Suprapubic skin (tissue), 4 donors: Measurements from ENCODE around the gene RFC3.

Experiments
- EP300 ChIP-seq: sonication (generic); formaldehyde crosslinking; IDR thresholded peaks from one replicate; pipeline ENCODE4 v1.6.1; 2017; ENCODE audit warnings: antibody characterized with exemption
- POLR2A ChIP-seq, 2 donors: fragments of 450-650 bp; IDR thresholded peaks; one replicate each; pipeline ENCODE4 v1.6.1; 2017; ENCODE audit warnings: antibody characterized with exemption in 2 of 2, mild to moderate bottlenecking in 2 of 2, moderate library complexity in 2 of 2
- POLR2AphosphoS5 ChIP-seq, 3 donors: sonication (generic); formaldehyde crosslinking; IDR thresholded peaks; one replicate each; pipeline ENCODE4 v1.6.1; 2017; ENCODE audit warnings: antibody characterized with exemption in 3 of 3
- TF ChIP-seq, protein P1 (sequence below), 2 donors: fragments of 200-600 bp in 1 of 2; fragments of 450-650 bp in 1 of 2; sonication (generic) in 1 of 2; IDR thresholded peaks; one replicate each; pipeline ENCODE4 v1.5.1; 2016 to 2019; ENCODE audit warnings: antibody characterized with exemption in 2 of 2, mild to moderate bottlenecking in 1 of 2, moderate library complexity in 1 of 2

DNA sequence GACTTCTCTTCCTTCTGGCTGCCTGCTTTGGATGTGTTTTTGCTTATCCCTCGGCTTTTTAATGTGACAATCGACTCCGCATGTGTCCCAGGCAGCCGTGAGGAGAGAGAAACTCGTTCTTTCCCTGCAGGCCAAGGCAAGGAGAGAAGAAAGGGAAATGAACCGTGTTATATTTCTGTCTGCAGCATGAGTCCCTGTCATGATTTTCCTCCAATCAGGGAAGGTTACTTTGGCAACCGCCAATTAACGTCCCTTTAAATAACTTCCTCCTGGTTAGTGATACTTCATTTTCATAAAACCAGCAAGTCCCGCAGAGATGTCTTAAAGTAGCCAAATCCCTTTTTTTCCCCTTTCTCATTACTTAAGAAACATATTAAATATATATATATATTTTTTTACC, 42.6 kb downstream of the RFC3 start:
- no peak for TF ChIP-seq POLR2A (IDR thresholded peaks at IDR 0.05)
- TF ChIP-seq, protein P1, sequence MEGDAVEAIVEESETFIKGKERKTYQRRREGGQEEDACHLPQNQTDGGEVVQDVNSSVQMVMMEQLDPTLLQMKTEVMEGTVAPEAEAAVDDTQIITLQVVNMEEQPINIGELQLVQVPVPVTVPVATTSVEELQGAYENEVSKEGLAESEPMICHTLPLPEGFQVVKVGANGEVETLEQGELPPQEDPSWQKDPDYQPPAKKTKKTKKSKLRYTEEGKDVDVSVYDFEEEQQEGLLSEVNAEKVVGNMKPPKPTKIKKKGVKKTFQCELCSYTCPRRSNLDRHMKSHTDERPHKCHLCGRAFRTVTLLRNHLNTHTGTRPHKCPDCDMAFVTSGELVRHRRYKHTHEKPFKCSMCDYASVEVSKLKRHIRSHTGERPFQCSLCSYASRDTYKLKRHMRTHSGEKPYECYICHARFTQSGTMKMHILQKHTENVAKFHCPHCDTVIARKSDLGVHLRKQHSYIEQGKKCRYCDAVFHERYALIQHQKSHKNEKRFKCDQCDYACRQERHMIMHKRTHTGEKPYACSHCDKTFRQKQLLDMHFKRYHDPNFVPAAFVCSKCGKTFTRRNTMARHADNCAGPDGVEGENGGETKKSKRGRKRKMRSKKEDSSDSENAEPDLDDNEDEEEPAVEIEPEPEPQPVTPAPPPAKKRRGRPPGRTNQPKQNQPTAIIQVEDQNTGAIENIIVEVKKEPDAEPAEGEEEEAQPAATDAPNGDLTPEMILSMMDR (IDR thresholded peaks at IDR 0.05): no peak
- no peak for TF ChIP-seq POLR2AphosphoS5 (IDR thresholded peaks at IDR 0.05)
- TF ChIP-seq EP300: no peak
